ENCODE data around the gene GDA. TPM values are rescaled to one million over a fixed set of nuclear protein-coding genes. Genes with fewer than 3 reads are reported as not detected.
A peak's percentile ranks its signal among the peaks of the same experiment; 100 is the strongest.

Gene GDA
- total RNA-seq, 1 experiment from 2014 or later, result 3.6 TPM

- no peak overlapping the region for H3K27ac Mint-ChIP-seq
- Histone ChIP-seq H3K79me1 (ENCODE audit: insufficient read depth, low read depth, low read length, poor library complexity, severe bottlenecking) (no peaks in the 10 kb centered on the region), H3T11ph (ENCODE audit: low read length) (no peak overlapping the region), H2BK20ac (ENCODE audit: low read depth, low read length, poor library complexity, severe bottlenecking) (no peak overlapping the region), H2BK5ac (ENCODE audit: insufficient read length, low read length) (no peak overlapping the region), H4K5ac (ENCODE audit: insufficient read length, low read depth, low read length) (no peak overlapping the region), H3K14ac (ENCODE audit: insufficient read depth, low read length) (no peak overlapping the region), H2BK120ac (ENCODE audit: low read depth, low read length, poor library complexity, severe bottlenecking) (no peak overlapping the region), H3K9ac (ENCODE audit: extremely low read depth, insufficient read length, low read length) (no peak overlapping the region), H3K23me2 (ENCODE audit: insufficient read length, low read depth, low read length, poor library complexity, severe bottlenecking) (no peaks in the 10 kb centered on the region), H3K27me3 (ENCODE audit: insufficient read depth, low read length) (no peaks in the 10 kb centered on the region), H4K8ac (replicated peaks; ENCODE audit: insufficient read length, low read depth, low read length) (no peak overlapping the region), H3K9me3 (ENCODE audit: control insufficient read depth, low read depth, low read length) (no peaks in the 10 kb centered on the region), H3K4me1 (ENCODE audit: insufficient read depth, low read length) (no peaks in the 10 kb centered on the region), H2AK5ac (ENCODE audit: insufficient read length, low read length) (no peak overlapping the region), H2BK12ac (ENCODE audit: insufficient read length, low read depth, low read length) (no peak overlapping the region), H2AFZ (ENCODE audit: low read length) (no peak overlapping the region), H3K27ac (ENCODE audit: insufficient read length, low read depth, low read length) (no peak overlapping the region), H3K18ac (ENCODE audit: insufficient read length, low read depth, low read length) (no peak overlapping the region), H4K91ac (ENCODE audit: insufficient read length, low read depth, low read length) (no peak overlapping the region), H3K56ac (ENCODE audit: insufficient read length, low read depth, low read length) (no peak overlapping the region), H4K20me1 (ENCODE audit: control insufficient read depth, insufficient read depth, insufficient read length) (no peaks in the 10 kb centered on the region), H3K23ac (ENCODE audit: insufficient read length, low read depth, low read length) (peak overlapping the region; percentile 97), H3K4ac (ENCODE audit: low read depth, low read length) (no peak overlapping the region), H3K4me2 (ENCODE audit: insufficient read depth, insufficient read length, low read length) (no peak overlapping the region), H2BK15ac (ENCODE audit: low read depth, low read length) (no peak overlapping the region), H3K79me2 (ENCODE audit: insufficient read depth, low read length) (peaks cover 3% of the 10 kb centered on the region)
- DNase-seq, result no peak
- no peak overlapping the region for H3K4me3 Mint-ChIP-seq
- WGBS (ENCODE audit: extremely low coverage, insufficient read length, low lambda C conversion rate), result no CpG with 5 or more reads among the region's 3 CpGs
- no peaks in the 10 kb centered on the region for H3K4me1 Mint-ChIP-seq
- H3K9me3 Mint-ChIP-seq, result peaks cover 2 to 9% of the 10 kb centered on the region in 2 experiments; a peak in 1 of 5 replicates
- no peak for TF ChIP-seq CTCF (conservative IDR thresholded peaks at IDR 0.05)
- H3K27me3 Mint-ChIP-seq (ENCODE audit: low read depth), result no peaks in the 10 kb centered on the region
- H3K36me3 Mint-ChIP-seq (ENCODE audit: insufficient read depth in 1 of 3, low read depth in 3 of 3), result peaks cover 0 to 5% (median 4%) of the 10 kb centered on the region in 3 experiments; a peak in 2 of 7 replicates
Measured at GRCh38 chr9:72141484-72141883, 7.8 kb upstream of the GDA start.

Measured in H9 (cell line).